RWPE2 (cell line): ENCODE measurements around the gene CXCL6.

Source experiments
- ATAC-seq: fragments of 200-7000 bp; cut with Tn5 transposase; 3 replicates; pipeline ENCODE4 v1.9.1; 2021; ENCODE audit warnings: low read depth
- DNase-seq: peaks from one replicate; pipeline ENCODE4 v3.0.0-alpha.2; 2020; ENCODE audit warnings: low spot score
- H3K27ac ChIP-seq: fragments of 450-650 bp; 2 replicates; pipeline ENCODE4 v1.5.1; 2017; ENCODE audit warnings: mild to moderate bottlenecking; ENCODE audit not compliant: poor library complexity, severe bottlenecking
- H3K27me3 ChIP-seq: fragments of 250-450 bp; sonication (Bioruptor Pico); 2 replicates; pipeline ENCODE4 v1.5.1; 2021; ENCODE audit warnings: mild to moderate bottlenecking, moderate library complexity; ENCODE audit not compliant: insufficient read depth, poor library complexity, severe bottlenecking
- H3K36me3 ChIP-seq: fragments of 250-450 bp; sonication (Bioruptor Pico); 2 replicates; pipeline ENCODE4 v1.5.1; 2020; ENCODE audit warnings: low read depth, mild to moderate bottlenecking, moderate library complexity
- H3K4me1 ChIP-seq: fragments of 250-450 bp; sonication (Bioruptor Pico); 2 replicates; pipeline ENCODE4 v1.5.1; 2021; ENCODE audit warnings: mild to moderate bottlenecking, moderate library complexity; ENCODE audit not compliant: insufficient read depth, poor library complexity, severe bottlenecking
- H3K4me3 ChIP-seq: fragments of 250-450 bp; sonication (Bioruptor Pico); 2 replicates; pipeline ENCODE4 v1.5.1; 2021; ENCODE audit warnings: mild to moderate bottlenecking, moderate library complexity; ENCODE audit not compliant: severe bottlenecking
- H3K9me3 ChIP-seq: fragments of 250-450 bp; sonication (Bioruptor Pico); 2 replicates; pipeline ENCODE4 v1.5.1; 2021; ENCODE audit warnings: mild to moderate bottlenecking, moderate library complexity; ENCODE audit not compliant: severe bottlenecking
- CTCF ChIP-seq: fragments of 450-650 bp; IDR thresholded peaks from one replicate; pipeline ENCODE4 v1.5.1; 2017; ENCODE audit warnings: mild to moderate bottlenecking, moderate library complexity; ENCODE audit not compliant: poor library complexity, severe bottlenecking

The CXCL6 gene

GRCh38 chr4:73856518-73856917 lies 20.0 kb downstream of the CXCL6 start:
- Histone ChIP-seq H3K4me1 (peaks cover 5% of the 10 kb centered on the region), H3K27me3 (no peaks in the 10 kb centered on the region), H3K4me3 (no peak overlapping the region), H3K36me3 (no peaks in the 10 kb centered on the region), H3K27ac (peak overlapping the region; percentile 66), H3K9me3 (no peaks in the 10 kb centered on the region)
- TF ChIP-seq CTCF: no peak
- ATAC-seq (peak; percentile 80), DNase-seq (no peak)

GRCh38 chr4:73859614-73860088 lies 23.2 kb downstream of the CXCL6 start:
- Histone ChIP-seq H3K36me3 (no peaks in the 10 kb centered on the region), H3K27me3 (no peaks in the 10 kb centered on the region), H3K27ac (no peak overlapping the region), H3K4me3 (no peak overlapping the region), H3K4me1 (peaks cover 5% of the 10 kb centered on the region), H3K9me3 (no peaks in the 10 kb centered on the region)
- ATAC-seq (no peak), DNase-seq (no peak)
- no peak for TF ChIP-seq CTCF

GRCh38 chr4:73860181-73860580 lies 23.7 kb downstream of the CXCL6 start:
- no peak for ATAC-seq
- no peaks in the 10 kb centered on the region for H3K36me3 ChIP-seq
- no peak overlapping the region for H3K4me3 ChIP-seq
- H3K27me3 ChIP-seq: no peaks in the 10 kb centered on the region
- no peak overlapping the region for H3K27ac ChIP-seq
- peaks cover 9% of the 10 kb centered on the region for H3K4me1 ChIP-seq
- no peaks in the 10 kb centered on the region for H3K9me3 ChIP-seq
- TF ChIP-seq CTCF: no peak
- no peak for DNase-seq

- no peak overlapping the region for H3K4me3 ChIP-seq
- H3K9me3 ChIP-seq: no peaks in the 10 kb centered on the region
- ATAC-seq: no peak
- TF ChIP-seq CTCF: no peak
- H3K4me1 ChIP-seq: peaks cover 9% of the 10 kb centered on the region
- H3K36me3 ChIP-seq: no peaks in the 10 kb centered on the region
- H3K27ac ChIP-seq: no peak overlapping the region
- no peaks in the 10 kb centered on the region for H3K27me3 ChIP-seq
- DNase-seq: no peak
These were observed 24.4 kb downstream of the CXCL6 start for GRCh38 chr4:73860917-73861316.

- Histone ChIP-seq H3K27me3 (no peaks in the 10 kb centered on the region), H3K27ac (no peak overlapping the region), H3K4me3 (no peak overlapping the region), H3K9me3 (no peaks in the 10 kb centered on the region), H3K4me1 (peaks cover 13% of the 10 kb centered on the region), H3K36me3 (no peaks in the 10 kb centered on the region)
- no peak for TF ChIP-seq CTCF
- ATAC-seq: no peak
- no peak for DNase-seq
These were observed 25.8 kb downstream of the CXCL6 start for GRCh38 chr4:73862322-73862721.
